Suprapubic skin (tissue), 4 donors: ENCODE measurements around the gene LTF.

Source experiments
- EP300 ChIP-seq: sonication (generic); formaldehyde crosslinking; IDR thresholded peaks from one replicate; pipeline ENCODE4 v1.6.1; 2017; ENCODE audit warnings: antibody characterized with exemption
- POLR2A ChIP-seq, 2 donors: fragments of 450-650 bp; IDR thresholded peaks; one replicate each; pipeline ENCODE4 v1.6.1; 2017; ENCODE audit warnings: antibody characterized with exemption in 2 of 2, mild to moderate bottlenecking in 2 of 2, moderate library complexity in 2 of 2
- POLR2AphosphoS5 ChIP-seq, 3 donors: sonication (generic); formaldehyde crosslinking; IDR thresholded peaks; one replicate each; pipeline ENCODE4 v1.6.1; 2017; ENCODE audit warnings: antibody characterized with exemption in 3 of 3
- TF ChIP-seq, protein P1 (sequence below), 2 donors: fragments of 200-600 bp in 1 of 2; fragments of 450-650 bp in 1 of 2; sonication (generic) in 1 of 2; IDR thresholded peaks; one replicate each; pipeline ENCODE4 v1.5.1; 2016 to 2019; ENCODE audit warnings: antibody characterized with exemption in 2 of 2, mild to moderate bottlenecking in 1 of 2, moderate library complexity in 1 of 2

- TF ChIP-seq, protein P1, sequence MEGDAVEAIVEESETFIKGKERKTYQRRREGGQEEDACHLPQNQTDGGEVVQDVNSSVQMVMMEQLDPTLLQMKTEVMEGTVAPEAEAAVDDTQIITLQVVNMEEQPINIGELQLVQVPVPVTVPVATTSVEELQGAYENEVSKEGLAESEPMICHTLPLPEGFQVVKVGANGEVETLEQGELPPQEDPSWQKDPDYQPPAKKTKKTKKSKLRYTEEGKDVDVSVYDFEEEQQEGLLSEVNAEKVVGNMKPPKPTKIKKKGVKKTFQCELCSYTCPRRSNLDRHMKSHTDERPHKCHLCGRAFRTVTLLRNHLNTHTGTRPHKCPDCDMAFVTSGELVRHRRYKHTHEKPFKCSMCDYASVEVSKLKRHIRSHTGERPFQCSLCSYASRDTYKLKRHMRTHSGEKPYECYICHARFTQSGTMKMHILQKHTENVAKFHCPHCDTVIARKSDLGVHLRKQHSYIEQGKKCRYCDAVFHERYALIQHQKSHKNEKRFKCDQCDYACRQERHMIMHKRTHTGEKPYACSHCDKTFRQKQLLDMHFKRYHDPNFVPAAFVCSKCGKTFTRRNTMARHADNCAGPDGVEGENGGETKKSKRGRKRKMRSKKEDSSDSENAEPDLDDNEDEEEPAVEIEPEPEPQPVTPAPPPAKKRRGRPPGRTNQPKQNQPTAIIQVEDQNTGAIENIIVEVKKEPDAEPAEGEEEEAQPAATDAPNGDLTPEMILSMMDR (IDR thresholded peaks at IDR 0.05) = no peak
- TF ChIP-seq POLR2AphosphoS5 (IDR thresholded peaks at IDR 0.05) (no peak), EP300 (no peak), POLR2A (IDR thresholded peaks at IDR 0.05) (no peak)
These were observed 19.1 kb upstream of the LTF start for GRCh38 chr3:46483825-46484224.
